Left ventricle myocardium inferior (tissue), 1 donor: ENCODE data around the gene CHCHD6. TPM values are rescaled to one million over a fixed set of nuclear protein-coding genes. Genes with fewer than 3 reads are reported as not detected.

Source experiments
- DNase-seq: peaks from one replicate; pipeline ENCODE4 v3.0.0-alpha.2; 2020
- H3K27ac ChIP-seq: fragments of 200-600 bp; replicated peaks from 2 replicates; pipeline ENCODE4 v1.8.0; 2021
- H3K27me3 ChIP-seq: fragments of 200-600 bp; 2 replicates; pipeline ENCODE4 v1.8.0; 2021; ENCODE audit warnings: low read depth
- H3K36me3 ChIP-seq: fragments of 200-600 bp; 2 replicates; pipeline ENCODE4 v1.8.0; 2021
- H3K4me1 ChIP-seq: fragments of 200-600 bp; 2 replicates; pipeline ENCODE4 v1.8.0; 2021
- H3K4me3 ChIP-seq: fragments of 200-600 bp; 2 replicates; pipeline ENCODE4 v1.8.0; 2021; ENCODE audit warnings: mild to moderate bottlenecking, moderate library complexity
- H3K9me3 ChIP-seq: fragments of 200-600 bp; replicated peaks from 2 replicates; pipeline ENCODE4 v1.8.0; 2021
- CTCF ChIP-seq: fragments of 200-600 bp; IDR thresholded peaks from 2 replicates; pipeline ENCODE4 v1.8.0; 2021; ENCODE audit warnings: antibody characterized with exemption, mild to moderate bottlenecking, borderline replicate concordance
- intact Hi-C: fragments of 100-400 bp; cut with micrococcal nuclease; formaldehyde crosslinking; loops from one replicate; pipeline ENCODE4 v1.11.0; 2022
- total RNA-seq: library from RNA; stranded (reverse); fragmentation: NEBNext Ultra II Directional; extraction: Animal tissue kit (Norgen Biotek cat#: 25700); gene quantifications from one replicate; pipeline ENCODE4 v1.2.1, GENCODE V29; 2021
- donor health status: DM: no; HTN: yes; CAD: no; lungs with severe emphysema.

The CHCHD6 gene
- total RNA-seq, 1 donor from 2014 or later = 10.1 TPM

GRCh38 chr3:126850370-126851085 is 146.5 kb downstream of the CHCHD6 start:
- intact Hi-C loops = no loop called here
- H3K36me3 ChIP-seq = no peaks in the 10 kb centered on the region
- no peaks in the 10 kb centered on the region for H3K27me3 ChIP-seq
- no peaks in the 10 kb centered on the region for H3K9me3 ChIP-seq
- no peak overlapping the region for H3K4me3 ChIP-seq
- H3K27ac ChIP-seq = peak overlapping the region; percentile 54
- no peak for TF ChIP-seq CTCF
- H3K4me1 ChIP-seq = peaks cover 32% of the 10 kb centered on the region
- peak; percentile 39 for DNase-seq

GRCh38 chr3:126851382-126851781 is 147.3 kb downstream of the CHCHD6 start:
- H3K4me3 ChIP-seq = no peak overlapping the region
- DNase-seq = no peak
- H3K36me3 ChIP-seq = no peaks in the 10 kb centered on the region
- no peak overlapping the region for H3K27ac ChIP-seq
- intact Hi-C loops = no loop called here
- no peaks in the 10 kb centered on the region for H3K27me3 ChIP-seq
- TF ChIP-seq CTCF = no peak
- H3K9me3 ChIP-seq = no peaks in the 10 kb centered on the region
- peaks cover 32% of the 10 kb centered on the region for H3K4me1 ChIP-seq

GRCh38 chr3:126851934-126852333 is 147.9 kb downstream of the CHCHD6 start:
- Histone ChIP-seq H3K36me3 (no peaks in the 10 kb centered on the region), H3K4me1 (peaks cover 32% of the 10 kb centered on the region), H3K4me3 (no peak overlapping the region), H3K27ac (no peak overlapping the region), H3K27me3 (no peaks in the 10 kb centered on the region), H3K9me3 (no peaks in the 10 kb centered on the region)
- no peak for DNase-seq
- intact Hi-C loops = no loop called here
- no peak for TF ChIP-seq CTCF

GRCh38 chr3:126852511-126852910 is 148.5 kb downstream of the CHCHD6 start:
- no peaks in the 10 kb centered on the region for H3K27me3 ChIP-seq
- no peak for DNase-seq
- no peaks in the 10 kb centered on the region for H3K9me3 ChIP-seq
- H3K4me3 ChIP-seq = no peak overlapping the region
- intact Hi-C loops = no loop called here
- no peak for TF ChIP-seq CTCF
- no peaks in the 10 kb centered on the region for H3K36me3 ChIP-seq
- H3K4me1 ChIP-seq = peaks cover 35% of the 10 kb centered on the region
- no peak overlapping the region for H3K27ac ChIP-seq

- Histone ChIP-seq H3K4me3 (no peak overlapping the region), H3K36me3 (no peaks in the 10 kb centered on the region), H3K9me3 (no peaks in the 10 kb centered on the region), H3K27me3 (no peaks in the 10 kb centered on the region), H3K4me1 (peaks cover 35% of the 10 kb centered on the region), H3K27ac (no peak overlapping the region)
- DNase-seq = no peak
- no peak for TF ChIP-seq CTCF
- intact Hi-C loops = no loop called here
Measured at GRCh38 chr3:126854666-126855065, 150.6 kb downstream of the CHCHD6 start.
